Neural cell (in vitro differentiated cells): ENCODE measurements around the gene MYO18B. TPM values are rescaled to one million over a fixed set of nuclear protein-coding genes. Genes with fewer than 3 reads are reported as not detected.

Experiments
- H2AFZ ChIP-seq: fragments of 200-600, 300-800 bp; sonication (generic), shearing (Covaris generic); 2 replicates; pipeline ENCODE4 v1.6.0; 2014; ENCODE audit warnings: low read depth, mild to moderate bottlenecking, antibody characterized with exemption, low read length, moderate library complexity
- H3F3A ChIP-seq: fragments of 200-600 bp; shearing (Covaris generic); 2 replicates; pipeline ENCODE4 v1.6.1; 2016; ENCODE audit warnings: mild to moderate bottlenecking, moderate library complexity, mixed read lengths, antibody characterized with exemption, low read length; ENCODE audit not compliant: insufficient read depth, poor library complexity, severe bottlenecking
- H3K27ac ChIP-seq: fragments of 200-600, 300-800 bp; sonication (generic), shearing (Covaris generic); 2 replicates; pipeline ENCODE4 v1.5.1; 2014; ENCODE audit warnings: mild to moderate bottlenecking, low read length, moderate library complexity
- H3K27me3 ChIP-seq: fragments of 300-800, 200-600 bp; sonication (generic), shearing (Covaris generic); 2 replicates; pipeline ENCODE4 v1.6.0; 2014; ENCODE audit warnings: mild to moderate bottlenecking, low read depth, low read length, moderate library complexity; ENCODE audit not compliant: insufficient read depth
- H3K36me3 ChIP-seq: fragments of 300-800, 200-600 bp; sonication (generic), shearing (Covaris generic); 2 replicates; pipeline ENCODE4 v1.5.1; 2014; ENCODE audit warnings: mild to moderate bottlenecking, antibody characterized with exemption, low read length, moderate library complexity; ENCODE audit not compliant: insufficient read depth
- H3K4me2 ChIP-seq: fragments of 300-800, 200-600 bp; sonication (generic), shearing (Covaris generic); 2 replicates; pipeline ENCODE4 v1.6.0; 2014; ENCODE audit warnings: mild to moderate bottlenecking, low read length
- H3K4me3 ChIP-seq: fragments of 300-800, 200-600 bp; sonication (generic), shearing (Covaris generic); 2 replicates; pipeline ENCODE4 v1.5.1; 2014; ENCODE audit warnings: mild to moderate bottlenecking, low read length, moderate library complexity
- H3K79me2 ChIP-seq: fragments of 200-600 bp; shearing (Covaris generic); replicated peaks from 2 replicates; pipeline ENCODE4 v1.6.0; 2014; ENCODE audit warnings: mild to moderate bottlenecking, low read length, moderate library complexity; ENCODE audit not compliant: insufficient read depth
- H3K9ac ChIP-seq: fragments of 300-800, 200-600 bp; sonication (generic), shearing (Covaris generic); 2 replicates; pipeline ENCODE4 v1.6.1; 2016; ENCODE audit warnings: mild to moderate bottlenecking, low read length, mixed read lengths
- H3K9me2 ChIP-seq: fragments of 200-600 bp; shearing (Covaris generic); 2 replicates; pipeline ENCODE4 v1.6.1; 2016; ENCODE audit warnings: mild to moderate bottlenecking, low read length, mixed read lengths; ENCODE audit not compliant: insufficient read depth
- H3K9me3 ChIP-seq: fragments of 200-600, 300-800 bp; sonication (generic), shearing (Covaris generic); 2 replicates; pipeline ENCODE4 v1.6.1; 2016; ENCODE audit warnings: mild to moderate bottlenecking, mixed run types, low read length, moderate library complexity, mixed read lengths
- H4K20me1 ChIP-seq: fragments of 200-600 bp; shearing (Covaris generic); 2 replicates; pipeline ENCODE4 v1.6.1; 2016; ENCODE audit warnings: mild to moderate bottlenecking, mixed run types; ENCODE audit not compliant: insufficient read depth
- CTCF ChIP-seq: fragments of 450-650 bp; IDR thresholded peaks from 2 replicates; pipeline ENCODE4 v1.5.1; 2014; ENCODE audit warnings: antibody characterized with exemption, mild to moderate bottlenecking, moderate library complexity; ENCODE audit not compliant: poor library complexity, severe bottlenecking
- EP300 ChIP-seq: fragments of 450-650 bp; conservative IDR thresholded peaks from 2 replicates; pipeline ENCODE4 v1.6.1; 2014; ENCODE audit warnings: antibody characterized with exemption, mild to moderate bottlenecking, moderate library complexity; ENCODE audit not compliant: poor library complexity, severe bottlenecking
- EZH2 ChIP-seq: fragments of 200-600, 300-800 bp; shearing (Covaris generic), sonication (generic); IDR thresholded peaks from 2 replicates; pipeline ENCODE4 v1.6.1; 2014; ENCODE audit warnings: antibody characterized with exemption, low read length, borderline replicate concordance, mild to moderate bottlenecking; ENCODE audit not compliant: insufficient read depth, poor library complexity, severe bottlenecking
- MXI1 ChIP-seq: fragments of 450-650 bp; conservative IDR thresholded peaks from 2 replicates; pipeline ENCODE4 v1.6.1; 2014; ENCODE audit warnings: antibody characterized with exemption, mild to moderate bottlenecking; ENCODE audit not compliant: poor library complexity, severe bottlenecking
- POLR2AphosphoS5 ChIP-seq: IDR thresholded peaks from 2 replicates; pipeline ENCODE4 v1.6.1; 2012
- RAD21 ChIP-seq: fragments of 450-650 bp; conservative IDR thresholded peaks from 2 replicates; pipeline ENCODE4 v1.6.1; 2014; ENCODE audit warnings: antibody characterized with exemption, mild to moderate bottlenecking, moderate library complexity
- SMC3 ChIP-seq: fragments of 450-650 bp; conservative IDR thresholded peaks from 2 replicates; pipeline ENCODE4 v1.6.1; 2014; ENCODE audit warnings: antibody characterized with exemption, mild to moderate bottlenecking, moderate library complexity; ENCODE audit not compliant: poor library complexity
- TAF1 ChIP-seq: IDR thresholded peaks from 2 replicates; pipeline ENCODE4 v1.6.1; 2012; ENCODE audit warnings: low read depth
- polyA plus RNA-seq: library from polyadenylated mRNA; depleted of rRNA; stranded (reverse); fragments of >200 nt; gene quantifications from 2 replicates; pipeline ENCODE4 v1.2.3, GENCODE V29; 2014
- small RNA-seq, 3 experiments: library from RNA; depleted of rRNA; stranded (forward); fragments of <200 nt; gene quantifications; one replicate each; pipeline ENCODE3, GENCODE V24; 2012
- TF ChIP-seq, protein P1 (sequence below): IDR thresholded peaks from 2 replicates; pipeline ENCODE4 v1.6.1; 2012; ENCODE audit warnings: borderline replicate concordance

MYO18B gene
- polyA plus RNA-seq, 1 donor from 2014 or later = 0.71 TPM

- no peaks in the 10 kb centered on the region for H3K27me3 ChIP-seq
- H3K4me2 ChIP-seq = no peak overlapping the region
- H3K9me3 ChIP-seq = no peaks in the 10 kb centered on the region
- no peaks in the 10 kb centered on the region for H3K9me2 ChIP-seq
- H3K4me3 ChIP-seq = no peak overlapping the region
- H2AFZ ChIP-seq = no peak overlapping the region
- H3K79me2 ChIP-seq = no peaks in the 10 kb centered on the region
- H4K20me1 ChIP-seq = no peaks in the 10 kb centered on the region
- H3K27ac ChIP-seq = no peak overlapping the region
- no peaks in the 10 kb centered on the region for H3F3A ChIP-seq
- H3K36me3 ChIP-seq = no peaks in the 10 kb centered on the region
- H3K9ac ChIP-seq = no peak overlapping the region
- TF ChIP-seq SMC3 = no peak
- no peak for TF ChIP-seq EZH2
- no peak for TF ChIP-seq CTCF
- TF ChIP-seq RAD21 = no peak
- no peak for TF ChIP-seq POLR2AphosphoS5
- no peak for TF ChIP-seq TAF1
- TF ChIP-seq, protein P1, sequence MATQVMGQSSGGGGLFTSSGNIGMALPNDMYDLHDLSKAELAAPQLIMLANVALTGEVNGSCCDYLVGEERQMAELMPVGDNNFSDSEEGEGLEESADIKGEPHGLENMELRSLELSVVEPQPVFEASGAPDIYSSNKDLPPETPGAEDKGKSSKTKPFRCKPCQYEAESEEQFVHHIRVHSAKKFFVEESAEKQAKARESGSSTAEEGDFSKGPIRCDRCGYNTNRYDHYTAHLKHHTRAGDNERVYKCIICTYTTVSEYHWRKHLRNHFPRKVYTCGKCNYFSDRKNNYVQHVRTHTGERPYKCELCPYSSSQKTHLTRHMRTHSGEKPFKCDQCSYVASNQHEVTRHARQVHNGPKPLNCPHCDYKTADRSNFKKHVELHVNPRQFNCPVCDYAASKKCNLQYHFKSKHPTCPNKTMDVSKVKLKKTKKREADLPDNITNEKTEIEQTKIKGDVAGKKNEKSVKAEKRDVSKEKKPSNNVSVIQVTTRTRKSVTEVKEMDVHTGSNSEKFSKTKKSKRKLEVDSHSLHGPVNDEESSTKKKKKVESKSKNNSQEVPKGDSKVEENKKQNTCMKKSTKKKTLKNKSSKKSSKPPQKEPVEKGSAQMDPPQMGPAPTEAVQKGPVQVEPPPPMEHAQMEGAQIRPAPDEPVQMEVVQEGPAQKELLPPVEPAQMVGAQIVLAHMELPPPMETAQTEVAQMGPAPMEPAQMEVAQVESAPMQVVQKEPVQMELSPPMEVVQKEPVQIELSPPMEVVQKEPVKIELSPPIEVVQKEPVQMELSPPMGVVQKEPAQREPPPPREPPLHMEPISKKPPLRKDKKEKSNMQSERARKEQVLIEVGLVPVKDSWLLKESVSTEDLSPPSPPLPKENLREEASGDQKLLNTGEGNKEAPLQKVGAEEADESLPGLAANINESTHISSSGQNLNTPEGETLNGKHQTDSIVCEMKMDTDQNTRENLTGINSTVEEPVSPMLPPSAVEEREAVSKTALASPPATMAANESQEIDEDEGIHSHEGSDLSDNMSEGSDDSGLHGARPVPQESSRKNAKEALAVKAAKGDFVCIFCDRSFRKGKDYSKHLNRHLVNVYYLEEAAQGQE = no peak
- TF ChIP-seq MXI1 = no peak
- no peak for TF ChIP-seq EP300
Observed at GRCh38 chr22:26079009-26079408, 337.0 kb downstream of the MYO18B start.

Small RNAs within 50 kb of the gene (small RNA-seq; reads per million reads assigned to genes)
- gene RN7SKP169 (0 to 0.41 (median 0) reads per million in 3 experiments), gene RNA5SP494 (0 reads per million in 3 experiments), gene Z98949.2 (0 reads per million in 3 experiments)

Other genes starting within 250 kb of the MYO18B start
- 9.8 and 11.4 TPM in 2 replicates for gene GRK3, start 177.5 kb upstream of the MYO18B start, polyA plus RNA-seq